Measurements from ENCODE around the gene NR1I3. TPM values are rescaled to one million over a fixed set of nuclear protein-coding genes. Genes with fewer than 3 reads are reported as not detected.

Gene NR1I3
- total RNA-seq, 2 donors from 2014 or later, result not detected

- no peak for TF ChIP-seq CTCF (IDR thresholded peaks at IDR 0.05)
- no peaks in the 10 kb centered on the region for H3K9me3 ChIP-seq
- H3K36me3 ChIP-seq, result peaks cover 39% of the 10 kb centered on the region
- no peak for DNase-seq (ENCODE audit: low spot score)
- H3K4me3 ChIP-seq, result no peak overlapping the region
- peaks cover 0 to 34% of the 10 kb centered on the region in 2 donors for H3K4me1 ChIP-seq
- no peaks in the 10 kb centered on the region for H3K27me3 ChIP-seq
- H3K27ac ChIP-seq, result no peak overlapping the region
These were observed 47.0 kb downstream of the NR1I3 start for GRCh38 chr1:161190962-161191521.

GRCh38 chr1:161189036-161189435 is 49.0 kb downstream of the NR1I3 start:
- Histone ChIP-seq H3K4me1 (peaks cover 0 to 43% of the 10 kb centered on the region in 2 donors), H3K36me3 (peaks cover 23% of the 10 kb centered on the region), H3K9me3 (no peaks in the 10 kb centered on the region), H3K4me3 (no peak overlapping the region), H3K27ac (no peak overlapping the region), H3K27me3 (no peaks in the 10 kb centered on the region)
- TF ChIP-seq CTCF (IDR thresholded peaks at IDR 0.05), result no peak
- DNase-seq (ENCODE audit: low spot score), result no peak

- no peak for TF ChIP-seq CTCF (IDR thresholded peaks at IDR 0.05)
- Histone ChIP-seq H3K27ac (no peak overlapping the region), H3K27me3 (no peaks in the 10 kb centered on the region), H3K36me3 (peaks cover 16% of the 10 kb centered on the region), H3K4me1 (peaks cover 0 to 37% of the 10 kb centered on the region in 2 donors), H3K4me3 (no peak overlapping the region), H3K9me3 (no peaks in the 10 kb centered on the region)
- DNase-seq (ENCODE audit: low spot score), result no peak
These were observed 49.6 kb downstream of the NR1I3 start for GRCh38 chr1:161188381-161188780.

GRCh38 chr1:161187311-161187710 is 50.7 kb downstream of the NR1I3 start:
- TF ChIP-seq CTCF (IDR thresholded peaks at IDR 0.05), result no peak
- H3K4me3 ChIP-seq, result no peak overlapping the region
- H3K27ac ChIP-seq, result no peak overlapping the region
- no peak for DNase-seq (ENCODE audit: low spot score)
- peaks cover 0 to 26% of the 10 kb centered on the region in 2 donors for H3K4me1 ChIP-seq
- H3K9me3 ChIP-seq, result no peaks in the 10 kb centered on the region
- H3K27me3 ChIP-seq, result no peaks in the 10 kb centered on the region
- peaks cover 15% of the 10 kb centered on the region for H3K36me3 ChIP-seq

GRCh38 chr1:161185732-161186311 is 52.2 kb downstream of the NR1I3 start:
- TF ChIP-seq CTCF (IDR thresholded peaks at IDR 0.05), result no peak
- H3K27ac ChIP-seq, result peak overlapping the region; percentile 61 to 76
- H3K4me3 ChIP-seq, result no peak overlapping the region
- H3K4me1 ChIP-seq, result peaks cover 0 to 24% of the 10 kb centered on the region in 2 donors
- H3K36me3 ChIP-seq, result peaks cover 2% of the 10 kb centered on the region
- no peaks in the 10 kb centered on the region for H3K27me3 ChIP-seq
- H3K9me3 ChIP-seq, result no peaks in the 10 kb centered on the region
- DNase-seq (ENCODE audit: low spot score), result no peak

- H3K27ac ChIP-seq, result peak overlapping the region; percentile 61 to 76
- DNase-seq (ENCODE audit: low spot score), result peak; percentile 89
- peaks cover 0 to 24% of the 10 kb centered on the region in 2 donors for H3K4me1 ChIP-seq
- no peak overlapping the region for H3K4me3 ChIP-seq
- H3K27me3 ChIP-seq, result no peaks in the 10 kb centered on the region
- H3K36me3 ChIP-seq, result no peaks in the 10 kb centered on the region
- TF ChIP-seq CTCF (IDR thresholded peaks at IDR 0.05), result no peak
- H3K9me3 ChIP-seq, result no peaks in the 10 kb centered on the region
These were observed 52.7 kb downstream of the NR1I3 start for GRCh38 chr1:161185282-161185682.

Measured in right atrium auricular region (tissue), 2 donors.